HCT116 (cell line): Measurements from ENCODE around the gene TTC27. TPM values are rescaled to one million over a fixed set of nuclear protein-coding genes. Genes with fewer than 3 reads are reported as not detected.

ENCODE experiments used
- ATAC-seq: fragments of 200-7000 bp; cut with Tn5 transposase; 2 replicates; pipeline ENCODE4 v1.9.1; 2020; ENCODE audit warnings: mild to moderate bottlenecking, moderate library complexity
- BruUV-seq: library from RNA; stranded (reverse); fragments of 400-500 nt; replicated peaks from 2 replicates; lab custom pipeline; 2021; lab: Mats Ljungman, UMichigan
- CTCF ChIA-PET: fragments of 300-600 bp; sonication (Branson Sonifier 250); formaldehyde crosslinking; loops from one replicate; lab custom pipeline; 2021; ENCODE audit warnings: antibody characterized with exemption; lab: Charles Lee
- POLR2A ChIA-PET: fragments of 300-600, 350-600 bp; sonication (Branson Sonifier 250); formaldehyde crosslinking; loops from one replicate; lab custom pipeline; 2021; ENCODE audit warnings: antibody characterized with exemption; lab: Charles Lee
- RAD21 ChIA-PET, 2 experiments: fragments of 300-600 bp; sonication (Branson Sonifier 250); formaldehyde crosslinking; loops; one replicate each; lab custom pipeline; 2023; ENCODE audit warnings: low total read pairs in 2 of 2; ENCODE audit not compliant: uncharacterized antibody in 2 of 2, unreplicated experiment in 2 of 2, low non-redundant PET in 1 of 2; lab: Charles Lee
- DNase-seq: peaks from one replicate; pipeline ENCODE4 v3.0.0-alpha.2; 2010; ENCODE audit warnings: low read depth, low spot score
- H2AFZ ChIP-seq: fragments of 200-600 bp; shearing (Covaris generic), sonication (generic); 2 replicates; pipeline ENCODE4 v1.6.1; 2017; ENCODE audit warnings: low read depth, mixed run types, mixed read lengths, antibody characterized with exemption, low read length; ENCODE audit not compliant: poor library complexity, severe bottlenecking
- H3K27ac ChIP-seq: 2 replicates; pipeline ENCODE4 v1.5.1; 2012; ENCODE audit warnings: low read depth, low read length
- H3K27me3 ChIP-seq: fragments of 200-600 bp; sonication (generic); 2 replicates; pipeline ENCODE4 v1.6.1; 2016; ENCODE audit warnings: mixed run types, low read length, mixed read lengths; ENCODE audit not compliant: insufficient read depth
- H3K36me3 ChIP-seq, 2 experiments: fragments of 200-500 bp in 1 of 2; fragments of 200-600 bp in 1 of 2; sonication (Bioruptor generic) in 1 of 2; sonication (generic) in 1 of 2; 2 replicates each; pipeline versions ENCODE4 v1.5.1 to v1.6.1; 2014 to 2016; ENCODE audit warnings: low read length in 2 of 2, inconsistent platforms in 1 of 2, mixed read lengths in 1 of 2, mixed run types in 1 of 2; ENCODE audit not compliant: insufficient read depth in 2 of 2, control insufficient read depth in 1 of 2
- H3K4me1 ChIP-seq, 2 experiments: fragments of 200-600 bp in 1 of 2; sonication (generic) in 1 of 2; 2 replicates each; pipeline versions ENCODE4 v1.5.1 to v1.6.1; 2012 to 2017; ENCODE audit warnings: low read length in 2 of 2, inconsistent platforms in 1 of 2, mild to moderate bottlenecking in 1 of 2, mixed read lengths in 1 of 2, mixed run types in 1 of 2, moderate library complexity in 1 of 2; ENCODE audit not compliant: insufficient read depth in 2 of 2, control insufficient read depth in 1 of 2
- H3K4me2 ChIP-seq: fragments of 200-600 bp; sonication (generic); 2 replicates; pipeline ENCODE4 v1.6.1; 2017; ENCODE audit warnings: mixed run types, low read length, mixed read lengths
- H3K4me3 ChIP-seq, 2 experiments: fragments of 200-600 bp in 1 of 2; sonication (generic) in 1 of 2; replicated peaks in 1 of 2; 2 replicates each; pipeline ENCODE4 v1.5.1; 2011 to 2016; ENCODE audit warnings: low read length in 2 of 2, control low read depth in 1 of 2, low read depth in 1 of 2, mild to moderate bottlenecking in 1 of 2, mixed read lengths in 1 of 2, mixed run types in 1 of 2
- H3K79me2 ChIP-seq: fragments of 200-600 bp; sonication (generic); 2 replicates; pipeline ENCODE4 v1.6.1; 2017; ENCODE audit warnings: mild to moderate bottlenecking, mixed run types, low read length, moderate library complexity, mixed read lengths; ENCODE audit not compliant: insufficient read depth
- H3K9ac ChIP-seq: fragments of 200-600 bp; sonication (generic); 2 replicates; pipeline ENCODE4 v1.6.1; 2016; ENCODE audit warnings: low read length, mixed read lengths
- H3K9me2 ChIP-seq: fragments of 200-600 bp; sonication (generic), shearing (Covaris generic); 2 replicates; pipeline ENCODE4 v1.6.1; 2017; ENCODE audit warnings: mixed run types, mild to moderate bottlenecking, moderate library complexity; ENCODE audit not compliant: insufficient read depth
- H3K9me3 ChIP-seq, 2 experiments: fragments of 200-500 bp in 1 of 2; fragments of 200-600 bp in 1 of 2; sonication (Bioruptor generic) in 1 of 2; sonication (generic) in 1 of 2; 2 replicates each; pipeline ENCODE4 v1.6.1; 2014 to 2017; ENCODE audit warnings: low read length in 2 of 2, mixed read lengths in 2 of 2, inconsistent platforms in 1 of 2, low read depth in 1 of 2, mild to moderate bottlenecking in 1 of 2, mixed run types in 1 of 2, moderate library complexity in 1 of 2; ENCODE audit not compliant: control insufficient read depth in 1 of 2, insufficient read depth in 1 of 2
- H4K20me1 ChIP-seq: fragments of 200-600 bp; sonication (generic), shearing (Covaris generic); 2 replicates; pipeline ENCODE4 v1.6.1; 2017; ENCODE audit warnings: mixed run types, mild to moderate bottlenecking, moderate library complexity; ENCODE audit not compliant: insufficient read depth
- ATF3 ChIP-seq: IDR thresholded peaks from 2 replicates; pipeline ENCODE4 v1.6.1; 2012
- CBX3 ChIP-seq: IDR thresholded peaks from 2 replicates; pipeline ENCODE4 v1.6.1; 2012; ENCODE audit warnings: low read depth
- CEBPB ChIP-seq: IDR thresholded peaks from 2 replicates; pipeline ENCODE4 v1.6.1; 2012; ENCODE audit warnings: low read depth
- CTCF ChIP-seq, 3 experiments: fragments of 200-600 bp in 1 of 3; sonication (generic) in 1 of 3; IDR thresholded peaks in 2 of 3; conservative IDR thresholded peaks in 1 of 3; 2 replicates each; pipeline ENCODE4 v1.5.1; 2012 to 2017; ENCODE audit warnings: low read depth in 2 of 3, low read length in 2 of 3, antibody characterized with exemption in 1 of 3, borderline replicate concordance in 1 of 3, control low read depth in 1 of 3, mild to moderate bottlenecking in 1 of 3, mixed read lengths in 1 of 3, mixed run types in 1 of 3, moderate library complexity in 1 of 3; ENCODE audit not compliant: insufficient read depth in 1 of 3
- EGR1 ChIP-seq: IDR thresholded peaks from 2 replicates; pipeline ENCODE4 v1.6.1; 2012; ENCODE audit warnings: low read depth
- ELF1 ChIP-seq: IDR thresholded peaks from 2 replicates; pipeline ENCODE4 v1.6.1; 2012; ENCODE audit warnings: low read depth, borderline replicate concordance
- EZH2 ChIP-seq: fragments of 200-600 bp; sonication (generic); IDR thresholded peaks from 2 replicates; pipeline ENCODE4 v1.6.1; 2017; ENCODE audit warnings: antibody characterized with exemption, mixed run types
- EZH2phosphoT487 ChIP-seq: fragments of 200-600 bp; IDR thresholded peaks from 2 replicates; pipeline ENCODE4 v1.6.1; 2018; ENCODE audit warnings: antibody characterized with exemption, borderline replicate concordance
- FOSL1 ChIP-seq: IDR thresholded peaks from 2 replicates; pipeline ENCODE4 v1.6.1; 2012; ENCODE audit warnings: low read depth
- JUND ChIP-seq: IDR thresholded peaks from 2 replicates; pipeline ENCODE4 v1.6.1; 2012
- MAX ChIP-seq: IDR thresholded peaks from 2 replicates; pipeline ENCODE4 v1.6.1; 2012
- POLR2A ChIP-seq: IDR thresholded peaks from 2 replicates; pipeline ENCODE4 v1.7.0; 2011; ENCODE audit warnings: borderline replicate concordance; ENCODE audit not compliant: insufficient read depth, insufficient read length; ENCODE audit errors: extremely low read depth
- POLR2AphosphoS5 ChIP-seq: IDR thresholded peaks from 2 replicates; pipeline ENCODE4 v1.6.1; 2011; ENCODE audit warnings: mild to moderate bottlenecking, low read depth, low read length, moderate library complexity
- RAD21 ChIP-seq: IDR thresholded peaks from 2 replicates; pipeline ENCODE4 v1.6.1; 2012; ENCODE audit warnings: low read depth, mild to moderate bottlenecking
- SIN3A ChIP-seq: IDR thresholded peaks from 2 replicates; pipeline ENCODE4 v1.6.1; 2012; ENCODE audit warnings: low read depth
- SP1 ChIP-seq: IDR thresholded peaks from 2 replicates; pipeline ENCODE4 v1.6.1; 2012; ENCODE audit warnings: low read depth
- SRF ChIP-seq: IDR thresholded peaks from 2 replicates; pipeline ENCODE4 v1.6.1; 2012; ENCODE audit warnings: low read depth
- TCF7L2 ChIP-seq: IDR thresholded peaks from 2 replicates; pipeline ENCODE4 v1.7.0; 2011; ENCODE audit warnings: borderline replicate concordance, inconsistent platforms; ENCODE audit not compliant: insufficient read depth, insufficient read length; ENCODE audit errors: extremely low read depth
- YY1 ChIP-seq: IDR thresholded peaks from 2 replicates; pipeline ENCODE4 v1.6.1; 2011; ENCODE audit warnings: low read length, low read depth, moderate library complexity, mild to moderate bottlenecking; ENCODE audit not compliant: insufficient replicate concordance; ENCODE audit errors: extremely low read depth
- ZNF274 ChIP-seq: fragments of 200-500 bp; sonication (Bioruptor generic); IDR thresholded peaks from 2 replicates; pipeline ENCODE4 v1.6.1; 2014; ENCODE audit warnings: mild to moderate bottlenecking, low read depth, low read length, inconsistent platforms
- intact Hi-C: fragments of 100-400 bp; cut with micrococcal nuclease; formaldehyde crosslinking; loops from 2 replicates; pipeline ENCODE4 v1.10.0; 2022
- total RNA-seq: library from RNA; stranded (reverse); gene quantifications from one replicate; pipeline ENCODE4 v1.2.1, GENCODE V29; 2021; ENCODE audit not compliant: unreplicated experiment

Gene TTC27
- total RNA-seq, 1 experiment from 2014 or later: 24.4 TPM

- Histone ChIP-seq H3K27me3 (no peaks in the 10 kb centered on the region), H2AFZ (no peak overlapping the region), H3K4me1 (no peaks in the 10 kb centered on the region), H4K20me1 (no peaks in the 10 kb centered on the region), H3K9ac (no peak overlapping the region), H3K9me3 (no peaks in the 10 kb centered on the region), H3K4me3 (no peak overlapping the region), H3K27ac (no peak overlapping the region), H3K36me3 (no peaks in the 10 kb centered on the region), H3K9me2 (no peaks in the 10 kb centered on the region), H3K4me2 (no peak overlapping the region), H3K79me2 (no peaks in the 10 kb centered on the region)
- ATAC-seq: no peak
- no peak for DNase-seq
- intact Hi-C loops: loop anchor here (5.0 kb wide), 1 partner anchor 721 kb away; no protein-coding TSS in a partner anchor
- no TSS peak for BruUV-seq
- POLR2A ChIA-PET: no interaction called here
- TF ChIP-seq ELF1 (no peak), CEBPB (no peak), EGR1 (no peak), POLR2A (no peak), SP1 (no peak), CBX3 (no peak), EZH2phosphoT487 (no peak), POLR2AphosphoS5 (no peak), ZNF274 (no peak), RAD21 (no peak), EZH2 (no peak), SRF (no peak), CTCF (IDR thresholded peaks at IDR 0.05 in 2 of 3, conservative IDR thresholded peaks at IDR 0.05 in 1 of 3; ENCODE audit: borderline replicate concordance in 1 of 3, insufficient read depth in 1 of 3, low read depth in 2 of 3, low read length in 2 of 3) (no peak), SIN3A (no peak), YY1 (no peak), ATF3 (no peak), MAX (no peak), JUND (no peak), TCF7L2 (no peak), FOSL1 (no peak)
- CTCF ChIA-PET: no interaction called here
- RAD21 ChIA-PET: no interaction called here
These were observed 230.9 kb downstream of the TTC27 start for GRCh38 chr2:32858713-32859112.
